PC-9 (cell line): ENCODE results near the gene AIF1.

Source experiments
- EZH2 ChIP-seq: fragments of 200-600 bp; sonication (generic); IDR thresholded peaks from 2 replicates; pipeline ENCODE4 v1.8.0; 2017; ENCODE audit warnings: antibody characterized with exemption, low read depth
- TF ChIP-seq, protein P1 (sequence below): fragments of 200-600 bp; sonication (generic); conservative IDR thresholded peaks from 2 replicates; pipeline ENCODE4 v1.6.1; 2017; ENCODE audit warnings: mixed run types, antibody characterized with exemption, mild to moderate bottlenecking, moderate library complexity

DNA sequence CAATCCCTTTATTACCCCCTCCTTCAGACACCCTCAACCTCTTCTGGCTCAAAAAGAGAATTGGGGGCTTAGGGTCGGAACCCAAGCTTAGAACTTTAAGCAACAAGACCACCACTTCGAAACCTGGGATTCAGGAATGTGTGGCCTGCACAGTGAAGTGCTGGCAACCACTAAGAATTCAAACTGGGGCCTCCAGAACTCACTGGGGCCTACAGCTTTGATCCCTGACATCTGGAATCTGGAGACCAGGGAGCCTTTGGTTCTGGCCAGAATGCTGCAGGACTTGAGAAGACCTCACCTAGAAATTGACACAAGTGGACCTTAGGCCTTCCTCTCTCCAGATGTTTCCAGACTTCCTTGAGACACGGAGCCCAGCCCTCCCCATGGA, 37.5 kb upstream of the AIF1 start:
- TF ChIP-seq, protein P1, sequence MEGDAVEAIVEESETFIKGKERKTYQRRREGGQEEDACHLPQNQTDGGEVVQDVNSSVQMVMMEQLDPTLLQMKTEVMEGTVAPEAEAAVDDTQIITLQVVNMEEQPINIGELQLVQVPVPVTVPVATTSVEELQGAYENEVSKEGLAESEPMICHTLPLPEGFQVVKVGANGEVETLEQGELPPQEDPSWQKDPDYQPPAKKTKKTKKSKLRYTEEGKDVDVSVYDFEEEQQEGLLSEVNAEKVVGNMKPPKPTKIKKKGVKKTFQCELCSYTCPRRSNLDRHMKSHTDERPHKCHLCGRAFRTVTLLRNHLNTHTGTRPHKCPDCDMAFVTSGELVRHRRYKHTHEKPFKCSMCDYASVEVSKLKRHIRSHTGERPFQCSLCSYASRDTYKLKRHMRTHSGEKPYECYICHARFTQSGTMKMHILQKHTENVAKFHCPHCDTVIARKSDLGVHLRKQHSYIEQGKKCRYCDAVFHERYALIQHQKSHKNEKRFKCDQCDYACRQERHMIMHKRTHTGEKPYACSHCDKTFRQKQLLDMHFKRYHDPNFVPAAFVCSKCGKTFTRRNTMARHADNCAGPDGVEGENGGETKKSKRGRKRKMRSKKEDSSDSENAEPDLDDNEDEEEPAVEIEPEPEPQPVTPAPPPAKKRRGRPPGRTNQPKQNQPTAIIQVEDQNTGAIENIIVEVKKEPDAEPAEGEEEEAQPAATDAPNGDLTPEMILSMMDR: no peak
- no peak for TF ChIP-seq EZH2
